GM21576 (cell line): Measurements from ENCODE around the gene TEX36.
"Not testable (repeated sequence)": the region's sequence is repeated elsewhere in the genome, so short reads cannot be mapped to it uniquely, and the experiment has no call there.

ENCODE experiments used
- ATAC-seq: cut with Tn5 transposase; IDR thresholded peaks from one replicate; pipeline ENCODE4 v1.9.1; 2021; ENCODE audit warnings: mild to moderate bottlenecking, moderate library complexity; ENCODE audit not compliant: unreplicated experiment

The TEX36 gene

GRCh38 chr10:125692601-125693523 lies 9.9 kb upstream of the TEX36 start:
- no peak for ATAC-seq

GRCh38 chr10:125692196-125692595 lies 9.2 kb upstream of the TEX36 start:
- ATAC-seq = no peak

GRCh38 chr10:125691160-125691981 lies 8.4 kb upstream of the TEX36 start:
- ATAC-seq = no peak

GRCh38 chr10:125689955-125690569 lies 7.1 kb upstream of the TEX36 start:
- ATAC-seq = no peak

- ATAC-seq = no peak
Measured at GRCh38 chr10:125687507-125688185, 4.7 kb upstream of the TEX36 start.

GRCh38 chr10:125684581-125684980 lies 1.6 kb upstream of the TEX36 start:
- no peak for ATAC-seq

- ATAC-seq = no peak
Measured at GRCh38 chr10:125683821-125684220, 858 bp upstream of the TEX36 start.

- ATAC-seq = no peak
Measured at GRCh38 chr10:125679436-125679835, 3.5 kb downstream of the TEX36 start.

GRCh38 chr10:125672884-125673283 lies 10.1 kb downstream of the TEX36 start:
- no peak for ATAC-seq

- ATAC-seq = no peak
Measured at GRCh38 chr10:125662584-125662983, 20.4 kb downstream of the TEX36 start.

GRCh38 chr10:125661941-125662515 lies 20.9 kb downstream of the TEX36 start:
- no peak for ATAC-seq

GRCh38 chr10:125661431-125661940 lies 21.5 kb downstream of the TEX36 start:
- no peak for ATAC-seq

- no peak for ATAC-seq
Measured at GRCh38 chr10:125659071-125659470, 23.9 kb downstream of the TEX36 start.

GRCh38 chr10:125656523-125656922 lies 26.4 kb downstream of the TEX36 start:
- no peak for ATAC-seq

- not testable (repeated sequence) for ATAC-seq
Measured at GRCh38 chr10:125653113-125653512, 29.9 kb downstream of the TEX36 start.

GRCh38 chr10:125646311-125646710 lies 36.7 kb downstream of the TEX36 start:
- ATAC-seq = no peak

- no peak for ATAC-seq
Measured at GRCh38 chr10:125641398-125641797, 41.6 kb downstream of the TEX36 start.

GRCh38 chr10:125640653-125641052 lies 42.3 kb downstream of the TEX36 start:
- no peak for ATAC-seq

- ATAC-seq = no peak
Measured at GRCh38 chr10:125639846-125640245, 43.1 kb downstream of the TEX36 start.

GRCh38 chr10:125638555-125638954 lies 44.4 kb downstream of the TEX36 start:
- ATAC-seq = no peak
